Thymus (tissue), 11 donors: ENCODE measurements around the gene ELP4. TPM values are rescaled to one million over a fixed set of nuclear protein-coding genes. Genes with fewer than 3 reads are reported as not detected.

Experiments
- DNase-seq, 9 donors: peaks; one replicate each; pipeline ENCODE4 v3.0.0-alpha.2; 2013; ENCODE audit warnings: low spot score in 9 of 9, low read depth in 6 of 9, missing footprints in 1 of 9
- H3K27ac ChIP-seq, 2 donors: one replicate each; pipeline ENCODE4 v1.5.1; 2013; ENCODE audit warnings: control low read depth in 1 of 2, low read depth in 1 of 2, low read length in 1 of 2, mild to moderate bottlenecking in 1 of 2, moderate library complexity in 1 of 2
- H3K27me3 ChIP-seq, 2 donors: one replicate each; pipeline ENCODE4 v1.5.1; 2013; ENCODE audit warnings: low read length in 1 of 2; ENCODE audit not compliant: control insufficient read depth in 2 of 2, insufficient read depth in 1 of 2
- H3K36me3 ChIP-seq, 2 donors: one replicate each; pipeline ENCODE4 v1.5.1; 2013; ENCODE audit warnings: low read length in 1 of 2, mild to moderate bottlenecking in 1 of 2, moderate library complexity in 1 of 2; ENCODE audit not compliant: control insufficient read depth in 2 of 2, insufficient read depth in 2 of 2
- H3K4me1 ChIP-seq, 2 donors: one replicate each; pipeline ENCODE4 v1.5.1; 2013; ENCODE audit warnings: low read length in 2 of 2; ENCODE audit not compliant: control insufficient read depth in 2 of 2, insufficient read depth in 2 of 2
- H3K4me3 ChIP-seq, 2 donors: one replicate each; pipeline ENCODE4 v1.5.1; 2013; ENCODE audit warnings: low read length in 2 of 2, control low read depth in 1 of 2, mild to moderate bottlenecking in 1 of 2
- H3K9me3 ChIP-seq, 2 donors: one replicate each; pipeline ENCODE4 v1.5.1; 2013; ENCODE audit warnings: low read length in 1 of 2, mild to moderate bottlenecking in 1 of 2; ENCODE audit not compliant: control insufficient read depth in 2 of 2, insufficient read depth in 1 of 2
- WGBS: extraction: QIAGEN DNeasy Blood & Tissue Kit; methylation state at CpG from one replicate; pipeline ENCODE4 v1.1.7; 2013; 5-methylcytosine and 5-hydroxymethylcytosine counted together
- polyA plus RNA-seq: library from polyadenylated mRNA; stranded (reverse); fragments of 200-250 nt; gene quantifications from one replicate; pipeline ENCODE4 v1.2.3, GENCODE V29; 2013
- total RNA-seq: library from RNA; stranded (reverse); fragments of 120-200 nt; gene quantifications from one replicate; pipeline ENCODE4 v1.2.4, GENCODE V29; 2013
- donor health status: healthy.

ELP4 gene
- total and polyA plus RNA-seq, 2 donors = 20.6 to 26.8 TPM

GRCh38 chr11:31780078-31780477, 270.5 kb downstream of the ELP4 start:
- 94% methylated on average over 4 of the region's 4 CpGs for WGBS
- Histone ChIP-seq H3K36me3 (no peaks in the 10 kb centered on the region), H3K9me3 (no peaks in the 10 kb centered on the region), H3K4me1 (no peaks in the 10 kb centered on the region), H3K27ac (no peak overlapping the region), H3K27me3 (no peaks in the 10 kb centered on the region), H3K4me3 (no peak overlapping the region)
- no peak for DNase-seq

GRCh38 chr11:31780480-31780971, 271.0 kb downstream of the ELP4 start:
- 95% methylated on average over 5 of the region's 5 CpGs for WGBS
- Histone ChIP-seq H3K27ac (no peak overlapping the region), H3K36me3 (no peaks in the 10 kb centered on the region), H3K9me3 (no peaks in the 10 kb centered on the region), H3K4me1 (no peaks in the 10 kb centered on the region), H3K4me3 (no peak overlapping the region), H3K27me3 (no peaks in the 10 kb centered on the region)
- DNase-seq = no peak

GRCh38 chr11:31782257-31782656, 272.7 kb downstream of the ELP4 start:
- no peak overlapping the region for H3K4me3 ChIP-seq
- WGBS = over 99% methylated on average over 2 of the region's 2 CpGs
- DNase-seq = no peak
- H3K27ac ChIP-seq = no peak overlapping the region
- no peaks in the 10 kb centered on the region for H3K36me3 ChIP-seq
- no peaks in the 10 kb centered on the region for H3K4me1 ChIP-seq
- no peaks in the 10 kb centered on the region for H3K9me3 ChIP-seq
- H3K27me3 ChIP-seq = no peaks in the 10 kb centered on the region

GRCh38 chr11:31783252-31783651, 273.7 kb downstream of the ELP4 start:
- H3K9me3 ChIP-seq = no peaks in the 10 kb centered on the region
- no peaks in the 10 kb centered on the region for H3K27me3 ChIP-seq
- no peak for DNase-seq
- H3K4me3 ChIP-seq = no peak overlapping the region
- H3K27ac ChIP-seq = no peak overlapping the region
- WGBS = 97% methylated on average over 6 of the region's 6 CpGs
- H3K36me3 ChIP-seq = no peaks in the 10 kb centered on the region
- H3K4me1 ChIP-seq = no peaks in the 10 kb centered on the region

GRCh38 chr11:31784611-31785010, 275.0 kb downstream of the ELP4 start:
- WGBS = 99% methylated on average over 2 of the region's 2 CpGs
- H3K36me3 ChIP-seq = no peaks in the 10 kb centered on the region
- no peaks in the 10 kb centered on the region for H3K4me1 ChIP-seq
- DNase-seq = no peak
- no peaks in the 10 kb centered on the region for H3K9me3 ChIP-seq
- H3K4me3 ChIP-seq = no peak overlapping the region
- H3K27ac ChIP-seq = no peak overlapping the region
- H3K27me3 ChIP-seq = no peaks in the 10 kb centered on the region

DNA sequence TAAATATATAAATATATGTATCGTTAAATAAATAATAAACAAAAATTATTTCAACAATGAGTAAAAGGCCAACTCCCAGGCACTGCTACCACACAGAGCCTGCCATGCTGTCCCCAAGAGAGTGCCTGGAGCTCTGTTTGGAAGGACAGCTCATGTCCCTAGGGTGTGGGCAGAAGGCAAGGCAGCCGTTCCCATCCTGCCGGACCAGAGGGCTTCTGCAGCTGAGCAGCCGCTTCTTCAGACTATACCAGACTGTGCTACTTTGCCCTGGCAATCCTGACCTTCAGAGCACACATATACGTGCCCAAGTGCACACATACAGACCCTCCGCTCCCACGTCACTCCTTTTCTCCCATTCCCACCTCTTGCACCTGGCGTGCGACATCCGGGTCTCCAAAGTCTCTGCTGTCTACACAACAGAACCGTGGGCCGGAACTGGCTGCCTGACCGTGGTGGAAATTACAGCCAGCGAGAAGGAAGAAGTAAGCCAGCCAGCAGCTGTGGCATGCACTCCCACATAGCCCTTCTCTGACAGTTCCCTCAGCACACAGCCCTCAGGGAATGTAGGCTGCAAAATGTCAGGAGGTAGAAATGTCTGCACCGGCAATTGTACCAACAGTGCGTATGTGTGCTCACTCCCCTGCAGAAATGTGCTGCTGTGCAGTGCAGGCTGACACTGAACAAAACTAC, 277.6 kb downstream of the ELP4 start:
- DNase-seq = no peak

DNA sequence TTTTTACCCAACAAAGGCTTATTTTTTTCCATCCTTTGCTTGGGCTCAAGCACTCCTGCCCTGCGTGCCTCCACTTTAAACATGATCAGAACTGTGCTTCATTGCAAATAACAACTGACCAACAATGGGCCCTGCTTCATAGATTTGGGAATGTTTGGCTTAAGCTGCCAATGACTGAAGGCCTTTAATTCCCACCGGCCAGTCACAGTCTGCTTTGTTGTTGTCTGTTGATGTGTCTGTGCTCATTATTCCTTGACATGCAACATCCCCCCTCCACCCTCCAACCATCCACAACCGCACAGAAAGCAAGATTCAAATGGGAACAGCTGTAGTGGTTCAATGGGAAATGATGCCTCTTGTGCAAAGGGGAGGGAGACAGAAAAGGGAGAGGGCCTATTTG, 278.5 kb downstream of the ELP4 start:
- no peak overlapping the region for H3K4me3 ChIP-seq
- no peak overlapping the region for H3K27ac ChIP-seq
- H3K9me3 ChIP-seq = no peaks in the 10 kb centered on the region
- H3K4me1 ChIP-seq = no peaks in the 10 kb centered on the region
- no peak for DNase-seq
- H3K36me3 ChIP-seq = no peaks in the 10 kb centered on the region
- peaks cover 3 to 12% of the 10 kb centered on the region in 2 donors for H3K27me3 ChIP-seq
- WGBS = 94% methylated on average over 3 of the region's 3 CpGs

More for the DNA sequence above, 277.6 kb downstream of the ELP4 start:
- no peak overlapping the region for H3K4me3 ChIP-seq
- H3K4me1 ChIP-seq = no peaks in the 10 kb centered on the region
- 97% methylated on average over 16 of the region's 16 CpGs for WGBS
- H3K27me3 ChIP-seq = peaks cover 3 to 6% of the 10 kb centered on the region in 2 donors
- no peak overlapping the region for H3K27ac ChIP-seq
- H3K36me3 ChIP-seq = no peaks in the 10 kb centered on the region
- no peaks in the 10 kb centered on the region for H3K9me3 ChIP-seq

GRCh38 chr11:31790649-31791048, 281.1 kb downstream of the ELP4 start:
- no peak for DNase-seq
- Histone ChIP-seq H3K4me3 (no peak overlapping the region), H3K9me3 (no peaks in the 10 kb centered on the region), H3K27ac (no peak overlapping the region), H3K36me3 (no peaks in the 10 kb centered on the region), H3K4me1 (no peaks in the 10 kb centered on the region), H3K27me3 (peaks cover 15 to 37% of the 10 kb centered on the region in 2 donors)
- WGBS = 94% methylated on average over 7 of the region's 7 CpGs

DNA sequence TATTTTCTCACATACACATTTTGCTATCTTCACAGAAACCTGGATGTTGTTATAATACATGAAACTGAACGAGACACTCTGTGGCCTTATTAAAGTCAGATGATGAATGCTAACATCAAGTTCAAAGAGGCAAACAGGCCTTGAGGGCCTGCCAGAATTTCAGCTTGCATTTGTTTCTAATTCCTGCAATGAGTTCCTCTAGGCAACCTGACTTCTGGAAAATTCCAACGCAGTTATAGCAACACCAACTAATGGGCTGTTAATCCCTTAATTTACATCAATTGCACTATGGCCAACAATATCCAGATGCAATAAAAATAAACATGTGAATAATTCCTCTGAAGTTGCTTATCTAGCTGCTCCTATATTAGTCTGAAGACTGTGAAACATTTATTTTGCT, 282.5 kb downstream of the ELP4 start:
- peaks cover 28 to 51% of the 10 kb centered on the region in 2 donors for H3K27me3 ChIP-seq
- DNase-seq = no peak
- 92% methylated on average over 2 of the region's 2 CpGs for WGBS

More for the DNA sequence above, 282.5 kb downstream of the ELP4 start:
- Histone ChIP-seq H3K36me3 (no peaks in the 10 kb centered on the region), H3K27ac (no peak overlapping the region), H3K4me1 (no peaks in the 10 kb centered on the region), H3K9me3 (peaks cover 0 to 1% of the 10 kb centered on the region in 2 donors), H3K4me3 (no peak overlapping the region)
